Measurements from ENCODE around the gene VCPKMT. TPM values are rescaled to one million over a fixed set of nuclear protein-coding genes. Genes with fewer than 3 reads are reported as not detected.

The VCPKMT gene
- polyA plus RNA-seq, 1 donor from 2014 or later = 36.4 TPM

DNA sequence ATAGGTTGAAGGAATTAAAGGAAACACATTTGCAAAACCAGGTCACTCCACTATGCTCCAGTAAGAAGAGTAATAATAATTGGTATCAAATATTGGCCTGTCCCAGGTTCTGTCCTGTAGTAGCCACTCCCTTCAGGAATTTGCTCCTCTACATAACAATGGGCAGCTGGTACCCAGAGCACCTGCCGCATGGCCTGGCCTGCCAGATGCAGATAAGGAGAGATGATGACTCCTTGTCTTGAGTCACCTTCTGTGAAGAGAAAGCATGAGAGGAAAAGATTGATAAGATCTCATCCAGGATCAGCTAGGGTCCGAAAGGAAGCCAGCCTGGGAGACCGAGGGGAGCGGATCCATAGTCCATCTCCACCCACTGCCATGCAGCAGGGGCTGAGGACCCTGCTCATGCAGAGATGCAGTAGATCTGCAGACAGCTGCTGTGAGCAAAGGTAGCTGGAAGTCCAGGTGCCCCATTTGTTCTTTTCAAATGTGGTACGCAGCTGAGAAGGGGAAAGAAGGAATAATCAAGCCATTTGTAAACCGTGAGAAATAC is 24.3 kb downstream of the VCPKMT start:
- H3K36me3 ChIP-seq (ENCODE audit: insufficient read depth, low read length) = no peaks in the 10 kb centered on the region
- H3K79me2 ChIP-seq (replicated peaks; ENCODE audit: insufficient read depth, low read length) = no peaks in the 10 kb centered on the region
- H3K9me2 ChIP-seq (ENCODE audit: insufficient read depth, low read length) = no peaks in the 10 kb centered on the region
- H3K4me2 ChIP-seq (ENCODE audit: low read length) = no peak overlapping the region
- no peaks in the 10 kb centered on the region for H4K20me1 ChIP-seq (ENCODE audit: insufficient read depth)
- no peaks in the 10 kb centered on the region for H3F3A ChIP-seq (ENCODE audit: insufficient read depth, low read length, poor library complexity, severe bottlenecking)
- H3K4me3 ChIP-seq (ENCODE audit: low read length) = no peak overlapping the region
- TF ChIP-seq, protein P1, sequence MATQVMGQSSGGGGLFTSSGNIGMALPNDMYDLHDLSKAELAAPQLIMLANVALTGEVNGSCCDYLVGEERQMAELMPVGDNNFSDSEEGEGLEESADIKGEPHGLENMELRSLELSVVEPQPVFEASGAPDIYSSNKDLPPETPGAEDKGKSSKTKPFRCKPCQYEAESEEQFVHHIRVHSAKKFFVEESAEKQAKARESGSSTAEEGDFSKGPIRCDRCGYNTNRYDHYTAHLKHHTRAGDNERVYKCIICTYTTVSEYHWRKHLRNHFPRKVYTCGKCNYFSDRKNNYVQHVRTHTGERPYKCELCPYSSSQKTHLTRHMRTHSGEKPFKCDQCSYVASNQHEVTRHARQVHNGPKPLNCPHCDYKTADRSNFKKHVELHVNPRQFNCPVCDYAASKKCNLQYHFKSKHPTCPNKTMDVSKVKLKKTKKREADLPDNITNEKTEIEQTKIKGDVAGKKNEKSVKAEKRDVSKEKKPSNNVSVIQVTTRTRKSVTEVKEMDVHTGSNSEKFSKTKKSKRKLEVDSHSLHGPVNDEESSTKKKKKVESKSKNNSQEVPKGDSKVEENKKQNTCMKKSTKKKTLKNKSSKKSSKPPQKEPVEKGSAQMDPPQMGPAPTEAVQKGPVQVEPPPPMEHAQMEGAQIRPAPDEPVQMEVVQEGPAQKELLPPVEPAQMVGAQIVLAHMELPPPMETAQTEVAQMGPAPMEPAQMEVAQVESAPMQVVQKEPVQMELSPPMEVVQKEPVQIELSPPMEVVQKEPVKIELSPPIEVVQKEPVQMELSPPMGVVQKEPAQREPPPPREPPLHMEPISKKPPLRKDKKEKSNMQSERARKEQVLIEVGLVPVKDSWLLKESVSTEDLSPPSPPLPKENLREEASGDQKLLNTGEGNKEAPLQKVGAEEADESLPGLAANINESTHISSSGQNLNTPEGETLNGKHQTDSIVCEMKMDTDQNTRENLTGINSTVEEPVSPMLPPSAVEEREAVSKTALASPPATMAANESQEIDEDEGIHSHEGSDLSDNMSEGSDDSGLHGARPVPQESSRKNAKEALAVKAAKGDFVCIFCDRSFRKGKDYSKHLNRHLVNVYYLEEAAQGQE (IDR thresholded peaks at IDR 0.05; ENCODE audit: borderline replicate concordance) = no peak
- no peak for TF ChIP-seq EP300 (conservative IDR thresholded peaks at IDR 0.05; ENCODE audit: poor library complexity, severe bottlenecking)
- TF ChIP-seq EZH2 (IDR thresholded peaks at IDR 0.05; ENCODE audit: borderline replicate concordance, insufficient read depth, low read length, poor library complexity, severe bottlenecking) = no peak
- TF ChIP-seq TAF1 (IDR thresholded peaks at IDR 0.05; ENCODE audit: low read depth) = no peak
- TF ChIP-seq POLR2AphosphoS5 (IDR thresholded peaks at IDR 0.05) = no peak
- TF ChIP-seq CTCF (IDR thresholded peaks at IDR 0.05; ENCODE audit: poor library complexity, severe bottlenecking) = no peak
- TF ChIP-seq MXI1 (conservative IDR thresholded peaks at IDR 0.05; ENCODE audit: poor library complexity, severe bottlenecking) = no peak
- TF ChIP-seq SMC3 (conservative IDR thresholded peaks at IDR 0.05; ENCODE audit: poor library complexity) = no peak
- no peaks in the 10 kb centered on the region for H3K9me3 ChIP-seq (ENCODE audit: low read length)
- H2AFZ ChIP-seq (ENCODE audit: low read depth, low read length) = no peak overlapping the region
- no peaks in the 10 kb centered on the region for H3K27me3 ChIP-seq (ENCODE audit: insufficient read depth, low read depth, low read length)
- no peak overlapping the region for H3K27ac ChIP-seq (ENCODE audit: low read length)
- no peak overlapping the region for H3K9ac ChIP-seq (ENCODE audit: low read length)

DNA sequence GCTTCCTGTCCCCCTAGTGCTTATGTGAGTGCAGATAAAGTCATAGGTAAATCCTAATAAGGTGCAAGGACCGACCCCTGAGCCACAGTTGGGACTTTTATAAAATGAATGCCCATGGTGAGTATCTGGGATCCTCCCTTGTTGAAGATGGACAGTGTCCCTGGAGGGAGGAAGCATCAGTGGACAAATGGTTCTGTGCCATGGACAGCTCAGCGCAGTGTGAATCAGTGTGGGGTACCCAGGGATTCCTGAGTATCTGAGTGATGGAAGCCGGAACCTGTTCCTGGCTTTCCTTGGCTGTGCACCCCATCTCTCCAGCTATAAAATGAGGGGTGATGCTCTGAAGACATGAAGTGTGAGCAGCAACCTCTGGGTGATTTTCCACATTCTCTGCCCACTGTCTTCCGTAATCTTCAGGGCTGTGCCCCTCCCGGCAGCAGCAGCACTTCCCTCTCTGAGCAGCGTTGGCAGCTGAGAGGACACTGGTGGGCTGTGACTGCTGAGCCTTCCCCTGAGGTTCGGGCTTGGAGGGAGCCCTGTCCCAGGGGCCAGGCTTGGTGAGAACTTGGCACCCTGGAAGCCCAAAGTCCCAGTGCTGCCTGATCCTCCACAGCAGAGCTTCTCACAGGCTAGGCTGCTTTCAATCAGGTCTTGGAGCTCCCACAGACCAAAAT is 25.0 kb downstream of the VCPKMT start:
- Histone ChIP-seq H3K4me2 (ENCODE audit: low read length) (no peak overlapping the region), H3K27ac (ENCODE audit: low read length) (no peak overlapping the region), H3K9ac (ENCODE audit: low read length) (no peak overlapping the region), H3F3A (ENCODE audit: insufficient read depth, low read length, poor library complexity, severe bottlenecking) (no peaks in the 10 kb centered on the region), H3K4me3 (ENCODE audit: low read length) (no peak overlapping the region), H3K27me3 (ENCODE audit: insufficient read depth, low read depth, low read length) (no peaks in the 10 kb centered on the region), H4K20me1 (ENCODE audit: insufficient read depth) (no peaks in the 10 kb centered on the region), H2AFZ (ENCODE audit: low read depth, low read length) (no peak overlapping the region), H3K9me2 (ENCODE audit: insufficient read depth, low read length) (no peaks in the 10 kb centered on the region), H3K36me3 (ENCODE audit: insufficient read depth, low read length) (no peaks in the 10 kb centered on the region), H3K9me3 (ENCODE audit: low read length) (no peaks in the 10 kb centered on the region), H3K79me2 (replicated peaks; ENCODE audit: insufficient read depth, low read length) (no peaks in the 10 kb centered on the region)
- no peak for TF ChIP-seq EZH2 (IDR thresholded peaks at IDR 0.05; ENCODE audit: borderline replicate concordance, insufficient read depth, low read length, poor library complexity, severe bottlenecking)
- no peak for TF ChIP-seq MXI1 (conservative IDR thresholded peaks at IDR 0.05; ENCODE audit: poor library complexity, severe bottlenecking)
- no peak for TF ChIP-seq POLR2AphosphoS5 (IDR thresholded peaks at IDR 0.05)
- no peak for TF ChIP-seq EP300 (conservative IDR thresholded peaks at IDR 0.05; ENCODE audit: poor library complexity, severe bottlenecking)
- TF ChIP-seq, protein P1 (IDR thresholded peaks at IDR 0.05; ENCODE audit: borderline replicate concordance) = no peak
- no peak for TF ChIP-seq TAF1 (IDR thresholded peaks at IDR 0.05; ENCODE audit: low read depth)
- TF ChIP-seq RAD21 (conservative IDR thresholded peaks at IDR 0.05) = no peak
- TF ChIP-seq CTCF (IDR thresholded peaks at IDR 0.05; ENCODE audit: poor library complexity, severe bottlenecking) = no peak
- no peak for TF ChIP-seq SMC3 (conservative IDR thresholded peaks at IDR 0.05; ENCODE audit: poor library complexity)
